OCI-LY1 (cell line): ENCODE results near the gene DPP6.

Experiments used
- H2AFZ ChIP-seq: fragments of 200-600 bp; sonication (generic), shearing (Covaris generic); 2 replicates; pipeline ENCODE4 v1.6.0; 2014; ENCODE audit warnings: antibody characterized with exemption, mild to moderate bottlenecking, low read length
- H3F3A ChIP-seq: fragments of 200-600 bp; sonication (generic), shearing (Covaris generic); 2 replicates; pipeline ENCODE4 v1.6.0; 2014; ENCODE audit warnings: mild to moderate bottlenecking, antibody characterized with exemption, low read length, moderate library complexity; ENCODE audit not compliant: insufficient read depth
- H3K27ac ChIP-seq: fragments of 200-600 bp; sonication (generic); 2 replicates; pipeline ENCODE4 v1.5.1; 2014; ENCODE audit warnings: low read length, mixed run types, mild to moderate bottlenecking, low read depth; ENCODE audit not compliant: poor library complexity, severe bottlenecking
- H3K27me3 ChIP-seq: fragments of 200-600 bp; sonication (generic); 2 replicates; pipeline ENCODE4 v1.6.0; 2014; ENCODE audit warnings: antibody characterized with exemption, mild to moderate bottlenecking, low read length, moderate library complexity; ENCODE audit not compliant: insufficient read depth
- H3K36me3 ChIP-seq: fragments of 200-600 bp; sonication (generic); 2 replicates; pipeline ENCODE4 v1.6.1; 2014; ENCODE audit warnings: mild to moderate bottlenecking, antibody characterized with exemption, low read length, moderate library complexity, mixed read lengths; ENCODE audit not compliant: insufficient read depth
- H3K4me1 ChIP-seq: fragments of 200-600 bp; sonication (generic); 2 replicates; pipeline ENCODE4 v1.5.1; 2014; ENCODE audit warnings: mild to moderate bottlenecking, low read length, moderate library complexity; ENCODE audit not compliant: insufficient read depth, severe bottlenecking
- H3K4me2 ChIP-seq: fragments of 200-600 bp; sonication (generic), shearing (Covaris generic); 2 replicates; pipeline ENCODE4 v1.6.1; 2014; ENCODE audit warnings: low read length
- H3K4me3 ChIP-seq: fragments of 200-600 bp; sonication (generic); 2 replicates; pipeline ENCODE4 v1.5.1; 2014; ENCODE audit warnings: low read length, low read depth, mild to moderate bottlenecking, mixed read lengths; ENCODE audit not compliant: poor library complexity, severe bottlenecking
- H3K79me2 ChIP-seq: fragments of 200-600 bp; shearing (Covaris generic); 2 replicates; pipeline ENCODE4 v1.6.1; 2016; ENCODE audit warnings: mixed run types, low read length, mixed read lengths; ENCODE audit not compliant: insufficient read depth
- H3K9ac ChIP-seq: fragments of 200-600 bp; sonication (generic), shearing (Covaris generic); 2 replicates; pipeline ENCODE4 v1.6.1; 2014; ENCODE audit warnings: mild to moderate bottlenecking, low read length, mixed read lengths
- H3K9me2 ChIP-seq: fragments of 200-600 bp; sonication (generic), shearing (Covaris generic); 2 replicates; pipeline ENCODE4 v1.6.1; 2014; ENCODE audit warnings: low read depth, mild to moderate bottlenecking, low read length, mixed read lengths
- H3K9me3 ChIP-seq: fragments of 200-600 bp; shearing (Covaris generic); 2 replicates; pipeline ENCODE4 v1.6.1; 2014; ENCODE audit warnings: low read length, mixed read lengths
- H4K20me1 ChIP-seq: fragments of 200-600 bp; sonication (generic), shearing (Covaris generic); 2 replicates; pipeline ENCODE4 v1.6.0; 2016; ENCODE audit warnings: mild to moderate bottlenecking, low read length; ENCODE audit not compliant: insufficient read depth
- CTCF ChIP-seq: fragments of 200-600 bp; sonication (generic), shearing (Covaris generic); IDR thresholded peaks from 2 replicates; pipeline ENCODE4 v1.5.1; 2017; ENCODE audit warnings: mild to moderate bottlenecking, antibody characterized with exemption, low read length, moderate library complexity, mixed read lengths
- EZH2 ChIP-seq: fragments of 200-600 bp; sonication (generic), shearing (Covaris generic); IDR thresholded peaks from 2 replicates; pipeline ENCODE4 v1.8.0; 2017; ENCODE audit warnings: borderline replicate concordance, mixed run types, mild to moderate bottlenecking, antibody characterized with exemption, low read length, moderate library complexity, mixed read lengths

The DPP6 gene

DNA sequence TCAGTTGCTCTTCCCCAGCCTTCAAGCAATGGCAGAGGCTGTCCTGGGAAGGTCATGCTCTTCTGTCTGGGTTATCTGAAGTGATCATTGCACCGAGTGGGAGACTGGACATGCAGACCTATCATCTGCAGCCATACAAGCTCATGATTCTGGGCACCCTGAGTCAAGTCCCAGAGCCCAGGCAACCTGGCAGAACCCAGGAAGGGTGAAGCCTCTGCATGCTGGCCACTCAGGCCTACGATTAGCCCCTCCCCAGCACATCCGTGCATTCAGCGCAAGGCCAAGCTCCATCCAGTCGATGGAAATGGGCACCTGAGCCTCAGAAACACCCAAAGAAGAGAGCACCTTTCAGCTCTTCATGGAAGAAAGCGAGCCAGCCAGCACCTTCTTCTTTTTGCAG lies 688.9 kb downstream of the DPP6 start:
- TF ChIP-seq CTCF (no peak), EZH2 (no peak)
- no peaks in the 10 kb centered on the region for H3K79me2 ChIP-seq

GRCh38 chr7:154743206-154743605 lies 691.0 kb downstream of the DPP6 start:
- no peak for TF ChIP-seq CTCF
- no peak for TF ChIP-seq EZH2
- H2AFZ ChIP-seq: no peak overlapping the region
- no peaks in the 10 kb centered on the region for H3K36me3 ChIP-seq
- H3K9me3 ChIP-seq: no peaks in the 10 kb centered on the region
- H3K4me3 ChIP-seq: no peak overlapping the region
- H3K9ac ChIP-seq: no peak overlapping the region
- peaks cover 4% of the 10 kb centered on the region; the same call in 1 of the 2 replicates for H3K27me3 ChIP-seq
- H3K4me1 ChIP-seq: no peaks in the 10 kb centered on the region
- H4K20me1 ChIP-seq: no peaks in the 10 kb centered on the region
- no peak overlapping the region for H3K4me2 ChIP-seq
- no peaks in the 10 kb centered on the region for H3F3A ChIP-seq
- H3K9me2 ChIP-seq: no peaks in the 10 kb centered on the region
- no peaks in the 10 kb centered on the region for H3K79me2 ChIP-seq
- no peak overlapping the region for H3K27ac ChIP-seq

More for the DNA sequence above, 688.9 kb downstream of the DPP6 start:
- Histone ChIP-seq H4K20me1 (no peaks in the 10 kb centered on the region), H3K27me3 (peaks cover 4% of the 10 kb centered on the region; the same call in 1 of the 2 replicates), H3K9ac (no peak overlapping the region), H3K9me2 (no peaks in the 10 kb centered on the region), H3F3A (no peaks in the 10 kb centered on the region), H3K4me1 (no peaks in the 10 kb centered on the region), H3K36me3 (no peaks in the 10 kb centered on the region), H3K9me3 (no peaks in the 10 kb centered on the region), H3K27ac (no peak overlapping the region), H3K4me3 (no peak overlapping the region), H3K4me2 (no peak overlapping the region), H2AFZ (no peak overlapping the region)

GRCh38 chr7:154744256-154744860 lies 692.2 kb downstream of the DPP6 start:
- Histone ChIP-seq H3K4me2 (no peak overlapping the region), H4K20me1 (no peaks in the 10 kb centered on the region), H3K9me2 (no peaks in the 10 kb centered on the region), H3K4me3 (no peak overlapping the region), H2AFZ (no peak overlapping the region), H3K36me3 (no peaks in the 10 kb centered on the region), H3K9ac (no peak overlapping the region), H3K27me3 (no peaks in the 10 kb centered on the region), H3K79me2 (no peaks in the 10 kb centered on the region), H3F3A (no peaks in the 10 kb centered on the region), H3K4me1 (no peaks in the 10 kb centered on the region), H3K9me3 (no peaks in the 10 kb centered on the region), H3K27ac (no peak overlapping the region)
- TF ChIP-seq CTCF (peak; percentile 98), EZH2 (no peak)
